ENCODE data around the gene BLVRB.

The BLVRB gene

DNA sequence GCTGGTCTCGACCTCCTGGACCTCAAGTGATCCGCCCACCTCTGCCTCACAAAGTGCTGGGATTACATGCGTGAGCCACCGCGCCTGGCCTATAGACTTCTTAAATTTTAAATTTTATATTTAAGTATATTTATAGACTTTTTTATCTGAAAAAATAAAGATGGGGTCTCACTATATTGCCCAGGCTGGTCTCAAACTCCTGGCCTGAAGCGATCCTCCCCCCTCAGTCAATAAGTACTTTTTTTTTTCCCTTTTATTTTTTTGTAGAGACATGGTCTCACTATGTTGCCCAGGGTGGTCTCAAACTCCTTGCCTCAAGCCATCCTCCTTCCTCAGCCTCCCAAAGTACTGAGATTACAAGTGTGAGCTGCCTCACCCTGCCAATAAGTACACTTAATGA lies 41.6 kb downstream of the BLVRB start:
- TF ChIP-seq, protein P1, sequence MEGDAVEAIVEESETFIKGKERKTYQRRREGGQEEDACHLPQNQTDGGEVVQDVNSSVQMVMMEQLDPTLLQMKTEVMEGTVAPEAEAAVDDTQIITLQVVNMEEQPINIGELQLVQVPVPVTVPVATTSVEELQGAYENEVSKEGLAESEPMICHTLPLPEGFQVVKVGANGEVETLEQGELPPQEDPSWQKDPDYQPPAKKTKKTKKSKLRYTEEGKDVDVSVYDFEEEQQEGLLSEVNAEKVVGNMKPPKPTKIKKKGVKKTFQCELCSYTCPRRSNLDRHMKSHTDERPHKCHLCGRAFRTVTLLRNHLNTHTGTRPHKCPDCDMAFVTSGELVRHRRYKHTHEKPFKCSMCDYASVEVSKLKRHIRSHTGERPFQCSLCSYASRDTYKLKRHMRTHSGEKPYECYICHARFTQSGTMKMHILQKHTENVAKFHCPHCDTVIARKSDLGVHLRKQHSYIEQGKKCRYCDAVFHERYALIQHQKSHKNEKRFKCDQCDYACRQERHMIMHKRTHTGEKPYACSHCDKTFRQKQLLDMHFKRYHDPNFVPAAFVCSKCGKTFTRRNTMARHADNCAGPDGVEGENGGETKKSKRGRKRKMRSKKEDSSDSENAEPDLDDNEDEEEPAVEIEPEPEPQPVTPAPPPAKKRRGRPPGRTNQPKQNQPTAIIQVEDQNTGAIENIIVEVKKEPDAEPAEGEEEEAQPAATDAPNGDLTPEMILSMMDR (IDR thresholded peaks at IDR 0.05; ENCODE audit: low read depth, low read length), result no peak
- DNase-seq (ENCODE audit: low read depth in 2 of 2), result no peak
- peak overlapping the region; percentile 81 to 84 for H3K4me3 ChIP-seq (replicated peaks in 1 of 2; ENCODE audit: low read depth in 2 of 2, low read length in 2 of 2)

DNA sequence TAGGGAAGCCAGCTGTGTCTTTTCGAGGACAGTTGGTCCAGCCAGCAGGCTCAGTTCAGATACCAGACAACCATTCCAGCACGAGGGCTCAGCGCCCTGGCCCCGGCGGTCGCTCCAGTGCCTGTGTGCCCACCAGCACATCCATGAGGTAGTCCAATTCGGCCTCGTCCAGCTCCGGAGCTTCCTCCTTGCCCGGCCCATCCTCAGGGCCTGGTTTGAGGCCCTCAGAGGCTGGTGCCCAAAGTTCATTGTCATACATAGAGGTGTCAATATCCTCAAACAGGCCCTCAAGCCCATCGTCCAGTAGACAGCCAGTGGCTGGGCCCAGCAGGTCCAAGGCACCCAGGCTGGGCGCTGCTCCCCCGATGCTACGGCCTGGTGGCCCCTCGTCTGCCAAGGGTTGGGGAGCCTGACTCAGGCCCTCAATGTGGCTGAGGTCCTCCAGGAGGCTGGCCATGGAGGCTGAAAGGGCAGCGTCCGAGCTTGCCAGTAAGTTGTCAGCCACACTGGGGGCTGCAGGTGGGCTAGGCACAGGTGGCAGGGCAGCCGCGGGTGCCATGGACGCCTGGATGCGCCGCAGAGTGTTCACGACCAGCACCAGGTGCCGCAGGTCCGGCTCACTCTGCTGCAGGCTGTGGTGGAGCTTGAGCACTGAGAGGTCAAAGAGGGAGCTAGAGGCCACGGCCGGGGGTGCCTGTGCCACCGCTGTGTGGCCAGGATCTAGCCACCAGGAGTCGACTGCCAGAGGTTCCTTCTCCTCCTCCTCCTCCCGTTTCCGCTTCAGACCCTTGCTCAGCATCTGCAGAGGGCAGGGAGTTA lies 42.6 kb downstream of the BLVRB start:
- TF ChIP-seq, protein P1 (IDR thresholded peaks at IDR 0.05; ENCODE audit: low read depth, low read length), result no peak
- H3K4me3 ChIP-seq (replicated peaks in 1 of 2; ENCODE audit: low read depth in 2 of 2, low read length in 2 of 2), result no peak overlapping the region
- DNase-seq (ENCODE audit: low read depth in 2 of 2), result no peak

DNA sequence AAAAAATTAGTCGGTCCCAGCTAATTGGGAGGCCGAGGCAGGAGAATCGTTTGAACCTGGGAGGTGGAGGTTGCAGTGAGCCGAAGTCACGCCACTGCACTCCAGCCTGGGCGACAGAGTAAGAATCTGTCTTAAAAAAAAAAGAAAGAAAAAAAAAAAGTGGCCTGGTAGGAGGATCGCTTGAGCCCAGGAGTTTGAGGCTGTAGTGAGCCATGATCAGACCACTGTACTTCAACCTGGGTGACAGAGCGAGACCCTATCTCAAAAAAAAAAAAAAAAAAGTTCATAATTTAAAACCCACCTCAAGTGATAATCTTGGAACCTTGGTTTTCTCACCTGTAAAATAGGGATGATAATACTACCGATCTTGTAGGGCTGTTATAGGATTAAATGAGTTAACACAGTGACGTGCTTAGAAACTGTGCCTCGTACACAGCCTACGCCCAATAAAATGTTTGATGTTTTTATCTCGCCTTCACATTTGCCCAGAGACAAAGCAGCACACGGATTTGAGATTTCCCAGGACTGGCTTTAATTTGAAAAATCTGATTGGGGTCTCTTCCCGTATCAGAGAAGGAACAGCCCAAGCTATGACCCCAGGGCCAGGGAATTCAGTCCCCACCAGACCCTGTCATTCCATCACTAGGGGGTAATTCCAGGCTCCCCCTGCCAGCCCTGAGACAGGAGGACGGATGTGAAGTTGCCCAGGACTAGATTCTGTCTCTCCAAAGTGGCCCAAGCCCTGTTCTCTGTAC lies 43.4 kb downstream of the BLVRB start:
- H3K4me3 ChIP-seq (replicated peaks in 1 of 2; ENCODE audit: low read depth in 2 of 2, low read length in 2 of 2), result no peak overlapping the region
- TF ChIP-seq, protein P1 (IDR thresholded peaks at IDR 0.05; ENCODE audit: low read depth, low read length), result no peak
- DNase-seq (ENCODE audit: low read depth in 2 of 2), result no peak

DNA sequence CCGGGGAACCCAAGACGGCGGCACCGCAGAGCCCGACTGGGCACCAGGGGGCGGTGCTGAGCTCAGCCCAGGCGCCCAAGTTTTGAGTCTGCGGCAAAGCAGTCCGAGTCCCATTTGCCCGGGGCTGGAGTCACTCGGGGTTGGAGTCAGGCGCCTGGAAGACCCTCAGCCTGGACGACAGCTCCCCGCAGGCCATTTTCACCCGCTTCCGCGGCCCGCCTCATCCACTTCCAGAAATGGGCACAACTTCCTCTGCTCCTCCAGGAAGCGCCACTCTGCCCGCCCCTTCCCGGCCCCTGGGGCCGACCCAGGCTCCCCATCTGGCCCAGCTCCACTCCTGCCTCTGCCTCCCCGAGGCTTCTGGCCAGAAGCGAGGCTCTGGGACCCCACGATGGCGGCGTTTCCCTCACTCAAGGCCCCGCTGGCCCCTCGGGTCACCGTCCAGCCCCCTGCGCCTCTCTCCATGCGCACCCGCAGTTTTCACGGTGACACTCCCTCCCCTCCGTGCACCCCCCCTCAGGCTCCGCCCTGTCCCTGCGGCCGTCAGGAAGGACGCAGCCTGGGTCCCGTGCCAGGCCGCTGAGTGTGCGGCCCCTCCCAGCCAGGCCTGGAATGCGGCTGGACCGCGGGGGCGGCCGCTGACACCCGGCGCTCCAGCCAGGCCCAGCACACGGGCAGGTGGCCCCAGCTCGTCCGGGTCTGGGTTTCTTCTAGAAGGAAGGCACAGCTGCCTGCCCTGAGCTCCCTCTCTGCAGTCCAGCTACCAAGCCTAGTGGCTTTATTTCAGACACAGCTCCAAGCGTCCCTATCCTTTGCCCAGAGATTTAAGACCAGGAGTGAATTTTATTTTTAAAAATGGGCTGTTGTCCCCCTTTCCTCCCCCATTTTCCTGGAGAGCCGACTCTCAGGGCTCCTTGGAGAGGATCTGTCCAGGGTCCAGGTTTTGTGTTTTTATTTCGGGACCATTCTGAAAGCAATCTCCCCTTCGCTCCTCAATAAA lies 44.5 kb downstream of the BLVRB start:
- H3K4me3 ChIP-seq (replicated peaks in 1 of 2; ENCODE audit: low read depth in 2 of 2, low read length in 2 of 2), result peak overlapping the region; percentile 64 to 67
- TF ChIP-seq, protein P1 (IDR thresholded peaks at IDR 0.05; ENCODE audit: low read depth, low read length), result peak; percentile 98
- DNase-seq (ENCODE audit: low read depth in 2 of 2), result peak; percentile 92 to 96

DNA sequence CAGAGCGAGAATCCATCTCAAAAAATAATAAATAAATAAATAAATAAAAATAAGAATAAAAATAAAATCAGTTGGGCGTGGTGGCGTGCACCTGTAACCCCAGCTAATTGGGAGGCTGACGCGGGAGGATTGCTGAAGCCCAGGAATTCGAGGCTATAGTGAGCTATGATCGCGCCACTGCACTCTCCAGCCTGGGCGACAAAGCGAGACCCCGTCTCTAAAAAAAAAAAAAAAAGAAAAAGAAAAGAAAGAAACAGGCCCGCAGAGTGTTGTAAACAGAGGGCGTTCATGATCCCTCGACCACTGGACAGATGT lies 45.1 kb downstream of the BLVRB start:
- DNase-seq (ENCODE audit: low read depth in 2 of 2), result no peak
- TF ChIP-seq, protein P1 (IDR thresholded peaks at IDR 0.05; ENCODE audit: low read depth, low read length), result no peak
- H3K4me3 ChIP-seq (replicated peaks in 1 of 2; ENCODE audit: low read depth in 2 of 2, low read length in 2 of 2), result peak overlapping the region; percentile 64 to 67

DNA sequence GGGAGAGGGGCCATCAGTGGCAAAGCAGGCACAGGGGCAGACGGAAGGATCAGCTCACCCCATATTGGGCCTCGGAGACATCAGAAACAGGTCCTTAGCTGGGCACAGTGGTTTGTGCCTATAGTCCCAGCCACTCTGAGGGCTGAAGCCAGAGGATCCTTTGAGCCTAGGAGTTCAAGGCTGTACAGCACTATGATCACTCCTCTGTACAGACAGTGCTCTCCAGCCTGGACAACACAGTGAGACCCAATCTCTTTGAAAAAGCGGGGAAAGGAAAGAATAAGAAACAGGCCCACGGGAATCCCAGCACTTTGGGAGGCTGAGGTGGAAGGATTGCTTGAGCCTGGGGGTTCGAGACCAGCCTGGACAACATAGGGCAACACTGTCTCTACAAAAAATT lies 45.8 kb downstream of the BLVRB start:
- DNase-seq (ENCODE audit: low read depth in 2 of 2), result no peak
- H3K4me3 ChIP-seq (replicated peaks in 1 of 2; ENCODE audit: low read depth in 2 of 2, low read length in 2 of 2), result no peak overlapping the region
- TF ChIP-seq, protein P1 (IDR thresholded peaks at IDR 0.05; ENCODE audit: low read depth, low read length), result no peak
